ENCODE results near the gene RASGRF2.

GRCh38 chr5:81066102-81066501 lies 105.9 kb downstream of the RASGRF2 start:
- TF ChIP-seq CTCF (IDR thresholded peaks at IDR 0.05; ENCODE audit: low read depth, low read length) (no peak), MAX (IDR thresholded peaks at IDR 0.05; ENCODE audit: low read depth, low read length) (no peak)
